ENCODE measurements around the gene ITSN2. TPM values are rescaled to one million over a fixed set of nuclear protein-coding genes. Genes with fewer than 3 reads are reported as not detected.

ITSN2 gene
- polyA plus RNA-seq, 3 donors = 26.0 to 91.1 (median 40.4) TPM

GRCh38 chr2:24253303-24253919 is 106.9 kb downstream of the ITSN2 start:
- Mint-ChIP-seq H3K4me1 (no peaks in the 10 kb centered on the region), H3K9me3 (no peaks in the 10 kb centered on the region), H3K27me3 (ENCODE audit: low read depth in 3 of 3) (no peaks in the 10 kb centered on the region), H3K4me3 (no peak overlapping the region), H3K36me3 (peaks cover 56% of the 10 kb centered on the region in 2 donors), H3K27ac (no peak overlapping the region)
- Histone ChIP-seq H3K4me2 (replicated peaks; ENCODE audit: extremely low read depth, low read length, poor library complexity, severe bottlenecking) (no peak overlapping the region), H3K4me1 (ENCODE audit: control insufficient read depth in 1 of 2, insufficient read depth in 2 of 2, low read length in 2 of 2) (no peaks in the 10 kb centered on the region), H3K27ac (ENCODE audit: low read depth in 1 of 2, low read length in 2 of 2) (no peak overlapping the region), H3K4me3 (replicated peaks in 1 of 3; ENCODE audit: low read depth in 2 of 3, low read length in 3 of 3) (no peak overlapping the region), H2AFZ (ENCODE audit: insufficient read depth, low read depth, low read length, poor library complexity, severe bottlenecking) (no peak overlapping the region), H3K27me3 (ENCODE audit: control insufficient read depth in 2 of 2, insufficient read depth in 2 of 2, low read length in 2 of 2) (no peaks in the 10 kb centered on the region), H4K20me1 (ENCODE audit: insufficient read depth, low read length) (peaks cover 37% of the 10 kb centered on the region), H3K9me3 (replicated peaks in 1 of 2; ENCODE audit: control insufficient read depth in 1 of 2, insufficient read depth in 1 of 2, low read length in 2 of 2) (no peaks in the 10 kb centered on the region), H3K36me3 (replicated peaks in 1 of 2; ENCODE audit: control insufficient read depth in 1 of 2, insufficient read depth in 2 of 2, low read length in 2 of 2) (peaks cover 86 to 94% of the 10 kb centered on the region in 2 donors), H3K79me2 (ENCODE audit: insufficient read depth, low read length) (no peaks in the 10 kb centered on the region), H3K9ac (ENCODE audit: insufficient read depth, low read length, poor library complexity, severe bottlenecking) (no peak overlapping the region)
- no peak for DNase-seq
- intact Hi-C loops (cut with micrococcal nuclease) = no loop called here
- TF ChIP-seq CTCF (IDR thresholded peaks at IDR 0.05) = no peak
- 80% methylated on average over 4 of the region's 6 CpGs for WGBS (ENCODE audit: insufficient coverage)

GRCh38 chr2:24247592-24247991 is 112.7 kb downstream of the ITSN2 start:
- no CpG with 5 or more reads among the region's 3 CpGs for WGBS (ENCODE audit: insufficient coverage)
- peaks cover 92 to 95% of the 10 kb centered on the region in 2 donors for H3K36me3 ChIP-seq (replicated peaks in 1 of 2; ENCODE audit: control insufficient read depth in 1 of 2, insufficient read depth in 2 of 2, low read length in 2 of 2)
- TF ChIP-seq CTCF (IDR thresholded peaks at IDR 0.05) = no peak
- no peaks in the 10 kb centered on the region for H3K27me3 ChIP-seq (ENCODE audit: control insufficient read depth in 2 of 2, insufficient read depth in 2 of 2, low read length in 2 of 2)
- H3K27ac ChIP-seq (ENCODE audit: low read depth in 1 of 2, low read length in 2 of 2) = no peak overlapping the region
- H3K4me1 Mint-ChIP-seq = no peaks in the 10 kb centered on the region
- no peaks in the 10 kb centered on the region for H3K9me3 ChIP-seq (replicated peaks in 1 of 2; ENCODE audit: control insufficient read depth in 1 of 2, insufficient read depth in 1 of 2, low read length in 2 of 2)
- no peak overlapping the region for H2AFZ ChIP-seq (ENCODE audit: insufficient read depth, low read depth, low read length, poor library complexity, severe bottlenecking)
- no peaks in the 10 kb centered on the region for H3K4me1 ChIP-seq (ENCODE audit: control insufficient read depth in 1 of 2, insufficient read depth in 2 of 2, low read length in 2 of 2)
- no peak overlapping the region for H3K4me2 ChIP-seq (replicated peaks; ENCODE audit: extremely low read depth, low read length, poor library complexity, severe bottlenecking)
- H3K4me3 Mint-ChIP-seq = no peak overlapping the region
- peaks cover 23% of the 10 kb centered on the region for H4K20me1 ChIP-seq (ENCODE audit: insufficient read depth, low read length)
- H3K27me3 Mint-ChIP-seq (ENCODE audit: low read depth in 3 of 3) = no peaks in the 10 kb centered on the region
- H3K27ac Mint-ChIP-seq = no peak overlapping the region
- intact Hi-C loops (cut with micrococcal nuclease) = no loop called here
- H3K79me2 ChIP-seq (ENCODE audit: insufficient read depth, low read length) = no peaks in the 10 kb centered on the region
- no peak overlapping the region for H3K9ac ChIP-seq (ENCODE audit: insufficient read depth, low read length, poor library complexity, severe bottlenecking)
- no peak overlapping the region for H3K4me3 ChIP-seq (replicated peaks in 1 of 3; ENCODE audit: low read depth in 2 of 3, low read length in 3 of 3)
- no peaks in the 10 kb centered on the region for H3K9me3 Mint-ChIP-seq
- peaks cover 77 to 84% of the 10 kb centered on the region in 2 donors for H3K36me3 Mint-ChIP-seq
- no peak for DNase-seq
